Vagina (tissue), 2 donors: ENCODE data around the gene LYRM9. TPM values are rescaled to one million over a fixed set of nuclear protein-coding genes. Genes with fewer than 3 reads are reported as not detected.

Source experiments
- DNase-seq, 2 donors: peaks; one replicate each; pipeline ENCODE4 v3.0.0-alpha.2; 2017; ENCODE audit errors: extremely low spot score in 2 of 2
- H3K27ac ChIP-seq: fragments of 200-600 bp; sonication (generic); one replicate; pipeline ENCODE4 v1.5.1; 2019
- H3K27me3 ChIP-seq: fragments of 200-600 bp; sonication (generic); one replicate; pipeline ENCODE4 v1.5.1; 2019
- H3K36me3 ChIP-seq, 2 donors: fragments of 200-600 bp; sonication (generic); one replicate each; pipeline ENCODE4 v1.5.1; 2017 to 2019
- H3K4me1 ChIP-seq: fragments of 200-600 bp; sonication (generic); one replicate; pipeline ENCODE4 v1.5.1; 2019
- H3K4me3 ChIP-seq, 2 donors: fragments of 200-600 bp; sonication (generic); 1 replicate in 1 of 2; 2 replicates in 1 of 2; pipeline ENCODE4 v1.5.1; 2016 to 2019
- H3K9me3 ChIP-seq: fragments of 200-600 bp; sonication (generic); one replicate; pipeline ENCODE4 v1.5.1; 2019
- POLR2A ChIP-seq, 2 donors: fragments of 450-650 bp; IDR thresholded peaks; one replicate each; pipeline ENCODE4 v1.6.1; 2017; ENCODE audit warnings: antibody characterized with exemption in 2 of 2, mild to moderate bottlenecking in 2 of 2, moderate library complexity in 2 of 2
- POLR2AphosphoS5 ChIP-seq, 2 donors: sonication (generic); formaldehyde crosslinking; IDR thresholded peaks; one replicate each; pipeline ENCODE4 v1.9.0; 2017; ENCODE audit warnings: antibody characterized with exemption in 2 of 2, mild to moderate bottlenecking in 2 of 2, low read depth in 1 of 2; ENCODE audit not compliant: insufficient read depth in 1 of 2
- intact Hi-C: fragments of 100-400 bp; cut with DNase I; formaldehyde crosslinking; loops from one replicate; pipeline ENCODE4 v1.15.1; 2023
- total RNA-seq: library from RNA; depleted of rRNA; stranded (reverse); fragments of >200 nt; gene quantifications from one replicate; pipeline ENCODE4 v1.2.3, GENCODE V29; 2016
- TF ChIP-seq, protein P1 (sequence below), 3 experiments: fragments of 450-650 bp in 2 of 3; fragments of 200-600 bp in 1 of 3; sonication (generic) in 1 of 3; IDR thresholded peaks; one replicate each; pipeline ENCODE4 v1.5.1; 2017 to 2019; ENCODE audit warnings: antibody characterized with exemption in 3 of 3, mild to moderate bottlenecking in 2 of 3, moderate library complexity in 2 of 3

LYRM9 gene
- total RNA-seq, 1 donor from 2014 or later = 4.2 TPM

DNA sequence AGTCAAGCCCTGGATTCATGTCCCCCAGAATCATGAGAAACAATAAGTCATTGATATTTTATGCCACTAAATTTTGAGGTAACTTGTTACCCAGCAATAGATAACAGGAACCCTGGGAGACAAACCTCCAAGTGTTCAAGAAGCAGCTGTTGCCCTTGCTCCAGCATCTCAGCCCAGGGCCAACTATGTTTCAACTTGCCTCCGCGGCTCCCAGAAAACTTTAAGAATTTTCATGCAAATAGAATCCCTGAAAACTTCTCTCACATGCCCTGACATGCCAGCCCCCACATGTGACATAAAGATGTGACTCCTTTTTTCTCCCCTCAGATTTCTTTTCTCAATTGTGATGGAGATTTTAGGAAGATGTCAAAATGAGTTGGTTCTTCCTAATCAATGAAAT, 22.8 kb downstream of the LYRM9 start:
- no peak overlapping the region for H3K27ac ChIP-seq
- no peaks in the 10 kb centered on the region for H3K4me1 ChIP-seq
- DNase-seq = no peak
- H3K9me3 ChIP-seq = no peaks in the 10 kb centered on the region
- TF ChIP-seq, protein P1, sequence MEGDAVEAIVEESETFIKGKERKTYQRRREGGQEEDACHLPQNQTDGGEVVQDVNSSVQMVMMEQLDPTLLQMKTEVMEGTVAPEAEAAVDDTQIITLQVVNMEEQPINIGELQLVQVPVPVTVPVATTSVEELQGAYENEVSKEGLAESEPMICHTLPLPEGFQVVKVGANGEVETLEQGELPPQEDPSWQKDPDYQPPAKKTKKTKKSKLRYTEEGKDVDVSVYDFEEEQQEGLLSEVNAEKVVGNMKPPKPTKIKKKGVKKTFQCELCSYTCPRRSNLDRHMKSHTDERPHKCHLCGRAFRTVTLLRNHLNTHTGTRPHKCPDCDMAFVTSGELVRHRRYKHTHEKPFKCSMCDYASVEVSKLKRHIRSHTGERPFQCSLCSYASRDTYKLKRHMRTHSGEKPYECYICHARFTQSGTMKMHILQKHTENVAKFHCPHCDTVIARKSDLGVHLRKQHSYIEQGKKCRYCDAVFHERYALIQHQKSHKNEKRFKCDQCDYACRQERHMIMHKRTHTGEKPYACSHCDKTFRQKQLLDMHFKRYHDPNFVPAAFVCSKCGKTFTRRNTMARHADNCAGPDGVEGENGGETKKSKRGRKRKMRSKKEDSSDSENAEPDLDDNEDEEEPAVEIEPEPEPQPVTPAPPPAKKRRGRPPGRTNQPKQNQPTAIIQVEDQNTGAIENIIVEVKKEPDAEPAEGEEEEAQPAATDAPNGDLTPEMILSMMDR (IDR thresholded peaks at IDR 0.05) = no peak
- TF ChIP-seq POLR2A (IDR thresholded peaks at IDR 0.05) (no peak), POLR2AphosphoS5 (IDR thresholded peaks at IDR 0.05; ENCODE audit: insufficient read depth in 1 of 2, low read depth in 1 of 2) (no peak)
- H3K27me3 ChIP-seq = no peaks in the 10 kb centered on the region
- no peaks in the 10 kb centered on the region for H3K36me3 ChIP-seq
- no peak overlapping the region for H3K4me3 ChIP-seq
- intact Hi-C loops = no loop called here

DNA sequence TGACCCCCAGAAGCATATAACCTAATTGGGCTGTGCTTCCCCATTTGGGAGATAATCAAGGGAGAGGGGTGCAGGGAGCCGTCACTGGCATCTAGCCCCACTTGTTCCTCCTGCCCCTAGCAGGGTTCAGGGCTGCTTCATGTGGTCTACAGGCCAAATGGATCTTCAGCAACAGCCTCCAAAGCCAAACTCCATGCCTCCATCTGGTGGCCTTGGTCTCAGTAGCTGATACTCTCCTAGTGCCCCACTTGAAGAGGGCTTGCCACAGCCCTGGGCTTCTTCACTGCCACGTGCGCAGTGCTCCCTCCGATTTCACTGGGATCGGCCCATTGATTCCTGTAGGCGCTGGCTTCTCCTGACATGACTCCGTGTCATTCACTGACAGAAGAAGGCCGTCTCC, 24.6 kb downstream of the LYRM9 start:
- intact Hi-C loops = no loop called here
- H3K9me3 ChIP-seq = no peaks in the 10 kb centered on the region

DNA sequence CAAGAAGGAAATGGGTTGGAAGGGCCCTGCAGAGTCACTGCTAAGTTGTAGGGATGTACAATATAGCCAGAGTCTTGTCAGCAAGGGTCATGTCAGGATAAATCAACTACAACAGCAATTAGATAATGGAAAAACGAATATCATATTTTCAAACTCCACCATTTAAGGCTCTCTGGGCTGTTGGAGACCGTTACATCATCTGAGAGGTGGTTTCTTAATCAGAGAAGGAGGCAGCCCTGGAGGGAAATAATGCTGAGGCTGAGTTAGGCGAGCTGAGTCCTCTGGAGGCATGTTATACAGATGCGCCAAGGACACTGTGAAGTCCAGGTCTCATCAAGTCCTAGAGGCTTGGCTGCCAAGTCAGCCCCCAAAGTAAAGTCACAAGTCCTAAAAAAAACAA, 30.3 kb downstream of the LYRM9 start:
- no peaks in the 10 kb centered on the region for H3K9me3 ChIP-seq
- DNase-seq = no peak
- H3K27ac ChIP-seq = no peak overlapping the region
- TF ChIP-seq POLR2A (IDR thresholded peaks at IDR 0.05) (no peak), POLR2AphosphoS5 (IDR thresholded peaks at IDR 0.05; ENCODE audit: insufficient read depth in 1 of 2, low read depth in 1 of 2) (no peak)
- TF ChIP-seq, protein P1 (IDR thresholded peaks at IDR 0.05) = no peak
- intact Hi-C loops = no loop called here
- H3K4me1 ChIP-seq = no peaks in the 10 kb centered on the region
- no peaks in the 10 kb centered on the region for H3K36me3 ChIP-seq
- H3K27me3 ChIP-seq = no peaks in the 10 kb centered on the region
- no peak overlapping the region for H3K4me3 ChIP-seq

More for the DNA sequence above, 24.6 kb downstream of the LYRM9 start:
- no peaks in the 10 kb centered on the region for H3K36me3 ChIP-seq
- H3K4me1 ChIP-seq = no peaks in the 10 kb centered on the region
- H3K4me3 ChIP-seq = no peak overlapping the region
- DNase-seq = no peak
- H3K27ac ChIP-seq = no peak overlapping the region
- no peak for TF ChIP-seq POLR2A (IDR thresholded peaks at IDR 0.05)
- TF ChIP-seq POLR2AphosphoS5 (IDR thresholded peaks at IDR 0.05; ENCODE audit: insufficient read depth in 1 of 2, low read depth in 1 of 2) = no peak
- TF ChIP-seq, protein P1 (IDR thresholded peaks at IDR 0.05) = no peak
- no peaks in the 10 kb centered on the region for H3K27me3 ChIP-seq

DNA sequence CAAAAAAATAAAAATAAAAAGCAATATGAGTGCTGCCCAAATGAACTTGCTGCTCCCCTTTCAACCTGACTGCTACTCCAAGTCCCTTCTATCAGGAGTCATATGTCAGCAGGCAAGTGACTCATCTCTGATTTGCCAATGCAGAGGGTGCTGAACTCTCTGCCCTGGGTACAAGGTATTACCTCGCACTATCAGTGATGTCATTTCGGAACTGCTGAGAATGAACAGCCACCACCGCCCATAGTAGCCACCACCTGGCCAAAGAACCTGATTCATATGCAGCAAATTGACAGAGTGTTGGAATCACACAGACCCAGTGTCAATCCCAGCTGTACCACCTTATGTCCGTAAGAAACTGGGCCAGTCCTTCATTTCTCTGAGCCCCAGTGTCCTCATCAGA, 31.2 kb downstream of the LYRM9 start:
- Histone ChIP-seq H3K4me3 (no peak overlapping the region), H3K27me3 (no peaks in the 10 kb centered on the region), H3K36me3 (no peaks in the 10 kb centered on the region), H3K9me3 (no peaks in the 10 kb centered on the region), H3K27ac (no peak overlapping the region), H3K4me1 (no peaks in the 10 kb centered on the region)
- TF ChIP-seq, protein P1 (IDR thresholded peaks at IDR 0.05) = no peak
- TF ChIP-seq POLR2AphosphoS5 (IDR thresholded peaks at IDR 0.05; ENCODE audit: insufficient read depth in 1 of 2, low read depth in 1 of 2) = no peak
- TF ChIP-seq POLR2A (IDR thresholded peaks at IDR 0.05) = no peak
- intact Hi-C loops = no loop called here
- no peak for DNase-seq

DNA sequence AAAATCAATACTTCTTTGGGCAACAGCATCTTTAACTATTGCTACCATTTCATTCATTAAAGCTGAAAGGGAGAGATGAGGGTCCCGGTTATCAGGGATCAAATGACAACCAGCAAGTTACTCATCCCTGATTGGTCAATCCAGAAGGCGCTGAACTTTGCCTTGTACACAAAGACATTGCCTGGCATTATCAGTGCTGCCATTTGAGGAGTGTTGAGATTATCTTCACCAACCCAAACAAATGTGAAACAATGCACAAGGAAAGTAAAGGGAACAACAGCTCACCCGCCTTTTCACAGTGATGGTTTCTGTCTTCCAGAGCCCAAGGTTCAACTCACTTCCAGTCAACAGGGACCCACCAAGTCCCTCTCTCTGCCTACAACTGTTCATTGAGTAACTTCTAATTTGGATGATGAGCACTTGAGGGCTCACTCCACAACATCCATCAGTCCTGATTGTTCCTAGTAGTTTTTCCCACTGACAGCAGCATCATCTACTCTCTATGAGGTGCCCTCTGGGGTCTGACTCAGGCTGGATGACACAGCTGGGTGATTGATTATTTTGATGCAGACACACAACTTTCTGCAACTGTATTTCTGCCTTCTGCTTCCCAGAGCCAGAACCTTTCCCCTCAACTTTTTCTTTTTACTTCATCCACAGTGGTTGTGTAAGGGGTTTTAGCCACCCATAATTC, 32.0 kb downstream of the LYRM9 start:
- TF ChIP-seq POLR2AphosphoS5 (IDR thresholded peaks at IDR 0.05; ENCODE audit: insufficient read depth in 1 of 2, low read depth in 1 of 2) = no peak
- TF ChIP-seq, protein P1 (IDR thresholded peaks at IDR 0.05) = no peak
- no peak for TF ChIP-seq POLR2A (IDR thresholded peaks at IDR 0.05)
- no peak overlapping the region for H3K4me3 ChIP-seq
- H3K9me3 ChIP-seq = no peaks in the 10 kb centered on the region
- no peak for DNase-seq
- intact Hi-C loops = no loop called here
- H3K27ac ChIP-seq = no peak overlapping the region
- H3K27me3 ChIP-seq = no peaks in the 10 kb centered on the region
- no peaks in the 10 kb centered on the region for H3K4me1 ChIP-seq
- H3K36me3 ChIP-seq = no peaks in the 10 kb centered on the region
